NCI-H2029 treated with DMSO at 0.1 percent for 48 hours (cell line): ENCODE data around the gene SMARCC2.
"Not testable (repeated sequence)": the region's sequence is repeated elsewhere in the genome, so short reads cannot be mapped to it uniquely, and the experiment has no call there.

Experiments used
- DNase-seq: peaks from one replicate; lab custom pipeline; 2025; lab: John Stamatoyannopoulos, UW

SMARCC2 gene

DNA sequence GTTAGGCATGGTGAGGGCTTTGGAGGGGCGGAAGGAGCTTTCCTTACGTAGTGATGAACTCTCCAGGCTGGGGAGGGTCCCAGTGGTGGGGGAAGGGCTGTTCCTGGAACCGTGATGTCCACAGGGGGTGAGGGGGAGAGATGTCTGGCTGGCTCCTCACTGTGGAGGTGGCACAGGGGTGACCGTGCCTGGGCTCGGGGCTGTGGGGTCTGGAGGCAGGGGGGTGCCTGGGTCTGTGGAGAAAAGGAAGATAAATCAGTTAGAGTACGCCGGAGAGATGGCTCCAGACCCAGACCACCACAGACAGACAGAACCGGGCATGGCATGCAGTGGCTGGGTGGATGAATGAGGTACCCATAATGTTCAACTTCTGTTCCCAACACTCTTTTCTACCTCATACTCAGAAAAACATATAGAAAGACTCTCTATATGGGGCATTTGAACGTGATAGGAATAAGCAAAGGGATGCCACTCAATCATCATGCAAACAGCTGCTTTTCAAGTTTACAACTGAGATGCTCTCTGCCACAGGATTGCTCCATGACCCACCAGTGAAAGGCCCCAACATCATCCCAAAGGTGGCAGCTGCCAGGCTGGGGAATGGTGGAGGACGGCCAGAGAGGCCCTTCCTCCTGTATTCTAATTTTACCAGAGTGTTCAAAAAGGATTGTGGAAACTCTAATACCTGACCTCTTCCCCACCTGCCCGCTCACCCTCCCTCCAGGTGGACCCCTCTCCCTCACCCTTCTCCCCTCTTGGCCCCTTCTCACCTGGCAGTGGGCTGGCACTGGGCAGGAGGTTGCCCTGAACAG, 25.5 kb downstream of the SMARCC2 start:
- no peak for DNase-seq

DNA sequence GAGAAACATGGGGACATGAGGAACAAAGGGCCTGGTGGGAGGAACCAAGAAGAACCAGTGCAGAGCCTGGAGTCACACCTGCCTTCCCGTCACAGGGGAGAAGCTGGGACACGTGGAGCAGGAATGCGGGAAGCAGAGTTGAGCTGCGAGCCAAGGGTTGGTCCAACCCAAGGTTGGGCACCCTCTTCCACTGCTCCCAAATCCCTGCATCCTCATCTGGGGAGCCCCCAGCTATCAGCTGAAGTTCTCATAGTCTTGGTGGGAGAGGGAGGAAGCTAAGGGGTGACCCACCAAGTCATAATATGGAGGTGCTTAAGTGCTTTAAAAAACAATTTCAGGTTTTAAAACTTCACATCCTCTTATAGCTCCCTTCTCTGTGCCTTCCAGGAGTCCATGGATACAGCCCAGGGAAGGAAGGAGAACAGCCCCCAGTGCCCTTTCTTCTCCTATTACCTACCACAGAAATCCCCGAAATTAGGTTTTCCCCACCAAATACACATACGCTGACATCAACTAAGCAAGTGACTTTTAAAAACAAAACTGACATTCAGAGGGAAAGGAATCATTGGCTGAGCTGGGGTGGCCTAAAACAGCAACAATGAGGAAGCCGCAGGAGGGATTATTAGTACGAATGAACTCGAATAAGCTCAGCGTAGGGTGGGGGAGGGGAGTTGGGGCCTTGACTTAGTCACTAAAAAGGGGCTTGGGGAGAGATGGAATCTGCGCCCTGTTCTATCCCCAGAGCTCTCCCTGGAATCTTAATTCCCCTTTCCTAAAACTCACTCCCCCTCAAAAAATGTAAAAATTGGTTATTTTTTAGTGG, 26.6 kb downstream of the SMARCC2 start:
- DNase-seq = no peak

DNA sequence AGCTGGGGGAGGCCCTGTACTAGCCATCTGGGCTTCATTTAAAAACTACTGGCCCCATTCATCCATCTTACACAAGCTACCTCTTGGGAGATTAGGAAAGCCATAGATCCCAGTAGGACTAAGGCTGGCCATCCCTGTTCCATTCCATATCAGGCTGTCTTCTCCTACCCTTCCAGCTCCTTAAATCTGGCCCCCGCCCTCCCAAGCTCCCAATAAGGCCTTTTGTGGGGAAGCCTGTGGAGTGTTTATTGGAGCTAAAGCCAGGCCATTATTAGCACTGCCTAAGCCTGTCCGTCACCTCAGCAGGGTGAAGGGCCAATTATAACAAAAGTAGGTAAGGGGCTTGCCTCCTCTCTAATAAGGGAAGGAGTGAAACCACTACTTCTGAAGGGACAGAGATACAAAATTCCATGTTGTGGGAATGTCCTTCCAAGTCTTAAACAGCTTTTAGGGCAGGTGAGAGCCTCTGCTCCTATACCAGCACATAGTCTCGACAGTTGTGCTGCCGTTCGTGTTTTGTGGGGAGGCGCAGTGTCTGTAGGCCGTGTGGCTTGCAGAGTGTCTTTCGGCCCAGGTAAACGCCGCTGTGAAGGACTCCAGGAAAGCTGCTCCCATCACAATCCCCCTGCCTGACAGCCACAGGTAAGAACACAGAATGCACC, 27.5 kb downstream of the SMARCC2 start:
- DNase-seq = no peak

DNA sequence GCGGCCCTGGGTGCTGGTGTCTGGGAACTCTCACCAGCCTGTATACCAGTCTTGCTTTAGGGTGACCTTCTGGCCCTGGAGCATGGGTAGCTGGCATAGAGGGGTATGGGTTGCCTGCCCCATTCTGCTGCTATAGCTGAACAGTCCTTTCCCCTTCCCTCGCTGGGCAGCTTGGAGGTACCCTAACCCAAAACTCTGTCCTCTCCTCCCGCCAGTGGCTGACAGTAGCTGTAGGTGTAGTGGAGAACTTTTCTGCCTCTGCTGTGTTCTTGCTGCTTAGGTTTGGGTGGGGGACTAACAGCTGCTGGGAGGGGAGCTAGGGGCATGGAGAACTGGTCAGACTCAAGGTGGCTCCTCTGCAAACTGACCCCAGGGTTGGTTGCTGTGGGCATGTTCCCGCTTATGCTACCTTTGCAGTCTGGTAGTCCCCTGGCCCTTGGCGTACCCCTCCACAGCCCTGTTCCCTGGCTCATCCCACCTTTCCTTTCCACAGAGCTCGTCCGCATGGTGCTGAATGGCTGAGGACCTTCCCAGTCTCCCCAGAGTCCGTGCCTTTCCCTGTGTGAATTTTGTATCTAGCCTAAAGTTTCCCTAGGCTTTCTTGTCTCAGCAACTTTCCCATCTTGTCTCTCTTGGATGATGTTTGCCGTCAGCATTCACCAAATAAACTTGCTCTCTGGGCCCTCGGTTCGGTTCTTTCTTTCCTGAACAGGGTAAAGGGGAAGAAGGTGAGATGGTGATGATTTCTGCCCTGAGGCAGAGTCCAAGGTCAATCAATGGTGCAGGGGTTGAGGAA, 28.2 kb downstream of the SMARCC2 start:
- no peak for DNase-seq

- DNase-seq = no peak
Measured at GRCh38 chr12:56160193-56160763, 29.0 kb downstream of the SMARCC2 start.

DNA sequence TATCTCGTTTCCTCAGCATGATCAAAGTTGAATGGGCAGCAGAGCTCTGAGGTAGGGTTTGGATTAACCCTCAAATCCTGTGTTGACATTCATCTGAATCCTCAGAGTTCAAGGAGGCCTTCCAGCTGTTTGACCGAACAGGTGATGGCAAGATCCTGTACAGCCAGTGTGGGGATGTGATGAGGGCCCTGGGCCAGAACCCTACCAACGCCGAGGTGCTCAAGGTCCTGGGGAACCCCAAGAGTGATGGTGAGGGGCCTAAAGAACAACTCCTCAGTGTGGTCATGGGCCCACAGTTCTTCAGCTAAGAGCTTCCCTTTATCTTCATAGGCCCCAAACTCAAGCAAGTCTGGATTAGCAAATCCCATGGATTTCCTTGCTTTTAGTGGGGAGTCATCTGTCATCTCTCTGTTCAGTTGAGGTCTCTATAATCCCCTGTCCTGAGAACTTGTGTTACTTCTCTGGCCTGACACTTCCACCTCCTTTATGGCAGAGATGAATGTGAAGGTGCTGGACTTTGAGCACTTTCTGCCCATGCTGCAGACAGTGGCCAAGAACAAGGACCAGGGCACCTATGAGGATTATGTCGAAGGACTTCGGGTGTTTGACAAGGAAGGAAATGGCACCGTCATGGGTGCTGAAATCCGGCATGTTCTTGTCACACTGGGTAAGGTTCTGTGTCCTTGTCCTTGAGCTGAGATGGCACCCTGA, 29.6 kb downstream of the SMARCC2 start:
- DNase-seq = no peak

DNA sequence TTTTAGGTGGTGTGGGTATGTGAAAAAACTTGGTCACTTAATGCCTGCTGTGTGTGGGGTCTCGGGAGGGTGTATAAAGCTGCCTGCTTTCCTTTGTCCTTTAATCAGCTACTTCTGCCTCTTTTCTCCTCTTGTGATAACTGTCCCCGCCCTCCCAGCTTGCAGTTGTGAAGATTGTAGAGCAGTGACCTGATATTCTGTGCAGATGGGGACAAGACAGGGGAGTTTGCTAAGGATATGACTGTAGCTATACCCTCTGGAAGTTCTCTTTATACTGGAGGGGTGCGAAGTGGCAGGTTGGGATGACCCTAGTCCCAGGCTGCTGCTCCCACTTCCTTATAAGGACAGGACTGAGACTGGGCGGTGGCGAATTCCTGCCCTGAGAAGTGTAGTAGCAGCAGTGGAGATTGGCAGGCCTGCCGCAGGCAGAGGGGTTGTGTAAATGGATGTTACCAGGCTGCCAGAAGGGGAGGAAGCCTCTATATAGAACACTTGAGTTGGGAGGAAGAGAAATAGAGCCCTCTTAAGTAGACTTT, 30.3 kb downstream of the SMARCC2 start:
- peak; percentile 58 for DNase-seq

DNA sequence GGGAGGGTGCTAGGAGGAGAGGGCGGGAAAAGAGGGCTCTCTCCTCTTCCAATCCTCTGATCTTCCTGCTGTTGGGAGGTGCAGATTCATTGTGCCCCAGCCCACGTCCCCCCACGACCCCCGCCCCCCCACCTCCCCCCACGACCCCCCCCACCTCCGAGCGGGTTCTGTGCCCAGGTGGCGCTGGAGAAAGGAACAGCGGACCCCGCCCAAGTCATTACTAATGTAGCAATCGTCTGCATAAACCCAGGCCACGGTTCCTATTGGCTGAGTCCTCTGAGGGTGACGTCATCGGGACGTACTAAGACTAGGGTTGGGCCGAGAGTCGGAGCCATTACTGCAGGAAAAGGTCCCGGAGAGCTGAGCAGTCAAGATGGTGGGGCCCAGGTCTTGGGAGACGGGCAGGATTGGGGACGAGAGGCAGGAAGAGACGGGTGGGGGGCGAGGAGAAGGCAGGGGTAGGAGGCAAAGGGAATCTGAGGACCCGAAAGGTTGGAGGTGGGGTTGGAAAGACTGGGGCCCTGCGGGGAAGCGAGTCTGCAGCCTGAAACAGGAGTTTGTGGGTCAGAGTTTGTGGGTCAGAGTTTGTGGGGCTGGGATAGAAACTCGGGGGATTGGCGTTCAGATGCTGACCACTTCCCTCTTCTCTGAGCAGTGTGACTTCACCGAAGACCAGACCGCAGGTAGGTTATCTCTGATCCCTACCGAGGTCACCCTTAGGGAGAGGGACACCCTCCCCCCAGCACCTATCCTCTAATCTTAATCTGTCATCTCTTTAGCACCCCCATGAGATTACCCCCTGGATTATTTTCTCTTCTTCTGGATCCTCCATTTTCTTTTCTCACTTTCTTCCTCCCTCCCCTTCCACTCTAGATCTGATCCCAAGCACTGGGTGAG, 31.0 kb downstream of the SMARCC2 start, which contains the start of gene MYL6:
Gene MYL6, plus strand, starts transcription at position 331 of the 897 bp plus-strand sequence. Its CDS starts 43 bp downstream, at position 374.
- peak; percentile 94 for DNase-seq

DNA sequence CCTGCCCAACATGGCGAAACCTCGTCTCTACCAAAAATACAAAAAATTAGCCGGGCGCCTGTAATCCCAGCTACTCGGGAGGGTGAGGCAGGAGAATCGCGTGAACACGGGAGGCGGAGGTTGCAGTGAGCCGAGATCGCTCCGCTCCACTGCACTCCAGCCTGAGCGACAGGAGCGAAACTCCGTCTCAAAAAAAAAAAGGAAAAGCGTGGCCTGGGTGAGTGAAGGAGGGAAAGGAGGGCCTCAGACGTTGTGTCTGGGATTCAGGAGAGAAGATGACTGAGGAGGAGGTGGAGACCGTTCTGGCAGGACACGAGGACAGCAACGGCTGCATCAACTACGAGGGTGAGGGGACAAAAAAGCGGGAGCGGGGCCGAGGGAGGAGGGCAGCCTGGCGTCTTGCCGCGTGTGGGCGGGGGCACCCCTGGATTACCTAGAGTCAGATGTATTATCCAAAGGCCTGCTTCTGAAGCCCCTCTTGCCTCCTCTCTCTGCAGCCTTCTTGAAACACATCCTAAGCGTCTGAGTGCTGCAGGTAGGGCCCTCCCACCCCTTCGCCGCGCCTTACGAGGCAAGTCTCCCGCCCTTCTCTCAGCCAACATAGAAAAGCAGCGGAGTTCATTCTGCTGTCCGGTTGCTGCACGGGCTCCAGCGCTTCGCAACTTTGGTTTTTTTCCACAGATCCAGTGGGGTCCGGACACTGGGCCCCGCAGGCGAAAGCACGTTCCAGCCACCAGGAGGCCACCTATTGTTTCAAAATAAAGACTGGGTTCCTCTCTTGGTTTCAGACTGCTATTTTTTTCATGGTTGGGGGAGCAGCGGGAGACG, 31.9 kb downstream of the SMARCC2 start:
- peak; percentile 77 for DNase-seq

DNA sequence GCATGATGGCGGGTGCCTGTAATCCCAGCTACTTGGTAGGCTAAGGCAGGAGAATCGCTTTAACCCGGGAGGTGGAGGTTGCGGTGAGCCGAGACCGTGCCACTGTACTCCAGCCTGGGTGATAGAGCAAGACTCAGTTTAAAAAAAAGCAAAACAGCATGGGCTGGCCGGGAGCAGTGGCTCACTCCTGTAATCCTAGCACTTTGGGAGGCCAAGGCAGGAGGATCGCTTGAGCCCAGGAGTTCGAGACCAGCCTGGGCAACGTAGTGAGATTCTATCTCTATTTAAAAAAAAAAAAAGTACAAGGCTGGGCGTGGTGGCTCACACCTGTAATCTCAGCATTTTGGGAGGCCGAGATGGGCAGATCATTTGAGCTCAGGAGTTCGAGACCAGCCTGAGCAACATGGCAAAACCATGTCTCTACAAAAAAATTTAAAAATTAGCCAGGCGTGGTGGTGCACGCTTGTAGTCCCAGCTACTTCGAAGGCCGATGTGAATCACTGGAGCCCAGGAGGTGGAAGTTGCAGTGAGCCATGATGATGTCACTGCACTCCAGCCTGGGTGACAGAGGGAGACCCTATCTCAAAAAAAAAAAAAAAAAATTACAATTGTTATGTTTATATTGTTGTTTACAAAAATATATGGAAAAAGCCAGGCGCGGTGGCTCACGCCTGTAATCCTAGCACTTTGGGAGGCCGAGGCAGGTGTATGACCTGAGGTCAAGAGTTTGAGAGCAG, 32.7 kb downstream of the SMARCC2 start:
- not testable (repeated sequence) for DNase-seq

GRCh38 chr12:56155256-56155845, 33.9 kb downstream of the SMARCC2 start:
- DNase-seq = no peak

GRCh38 chr12:56154818-56155217, 34.5 kb downstream of the SMARCC2 start:
- DNase-seq = no peak

DNA sequence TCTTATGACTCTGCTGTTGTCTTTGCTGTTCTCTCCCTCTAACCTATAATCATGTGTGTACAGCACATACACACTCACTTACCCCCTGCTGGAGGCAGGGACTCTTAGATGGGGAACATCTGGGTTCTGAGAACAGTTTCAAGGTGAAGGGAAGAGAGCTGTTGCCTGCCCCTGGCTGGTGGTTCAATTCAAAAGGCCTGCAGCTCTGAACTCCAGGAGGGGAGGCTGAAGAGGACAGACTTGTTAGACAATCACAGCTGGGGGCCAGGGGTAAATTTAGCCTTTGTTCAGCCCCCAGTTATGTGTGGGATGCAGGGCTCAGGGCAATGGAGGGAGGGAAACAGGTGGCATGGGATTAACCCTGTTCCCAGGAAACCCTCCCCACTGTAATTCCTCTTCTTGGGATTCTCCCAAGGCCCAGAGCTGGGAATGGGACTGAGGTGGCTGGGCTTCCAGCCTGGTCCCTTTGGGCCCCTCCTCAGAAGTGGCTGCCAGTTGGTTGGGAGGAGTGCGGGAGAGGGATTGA, 35.0 kb downstream of the SMARCC2 start:
- DNase-seq = no peak

- DNase-seq = no peak
Measured at GRCh38 chr12:56153678-56154065, 35.6 kb downstream of the SMARCC2 start.

DNA sequence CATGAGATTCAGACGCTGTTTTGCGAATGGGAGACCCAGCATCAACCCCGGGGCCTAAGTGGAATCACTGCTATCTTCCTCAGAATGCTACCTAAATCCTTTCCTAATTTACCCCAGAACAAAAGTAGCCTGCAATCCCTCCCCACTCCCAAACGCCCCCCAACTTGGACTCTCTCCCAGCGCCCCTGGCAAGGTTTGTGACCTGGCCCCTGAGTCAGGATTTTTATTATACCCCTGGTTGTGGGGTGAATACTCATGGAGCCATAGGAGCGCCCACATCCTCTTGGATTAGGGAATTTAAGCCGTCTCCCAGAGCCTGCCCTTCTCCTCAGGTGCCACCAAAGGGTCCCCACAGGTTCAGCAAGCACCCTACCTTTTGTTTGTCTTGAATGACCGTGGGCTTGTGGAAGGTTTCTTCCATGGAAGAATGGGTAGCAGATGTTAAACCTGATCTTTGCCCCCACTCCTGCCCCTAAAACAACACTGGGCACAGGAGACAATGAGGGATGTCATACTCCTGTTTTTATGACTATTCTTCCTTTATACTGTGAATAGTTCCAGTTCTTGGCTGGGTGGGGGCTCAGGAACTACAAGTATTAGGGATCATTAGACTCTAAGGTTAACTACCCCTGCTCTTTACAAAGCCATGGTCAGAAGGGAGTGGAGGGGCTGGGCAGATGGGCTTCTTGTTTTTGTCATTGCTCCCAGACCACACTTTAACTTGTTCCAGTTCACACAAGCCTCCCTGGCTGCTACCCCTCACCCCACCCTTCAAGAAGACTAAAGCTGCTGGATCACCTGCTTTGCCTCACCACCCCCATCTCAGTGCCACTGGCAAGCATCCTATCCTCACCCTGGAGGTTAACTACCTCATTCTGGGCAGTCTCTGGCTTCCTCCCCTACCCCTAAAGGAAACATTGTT, 36.3 kb downstream of the SMARCC2 start:
- DNase-seq = no peak
